ENCODE data around the gene ZBTB34.

Gene ZBTB34

GRCh38 chr9:126915846-126916543 lies 55.6 kb downstream of the ZBTB34 start:
- DNase-seq (ENCODE audit: low read depth in 4 of 4, low spot score in 1 of 4) = no peak

DNA sequence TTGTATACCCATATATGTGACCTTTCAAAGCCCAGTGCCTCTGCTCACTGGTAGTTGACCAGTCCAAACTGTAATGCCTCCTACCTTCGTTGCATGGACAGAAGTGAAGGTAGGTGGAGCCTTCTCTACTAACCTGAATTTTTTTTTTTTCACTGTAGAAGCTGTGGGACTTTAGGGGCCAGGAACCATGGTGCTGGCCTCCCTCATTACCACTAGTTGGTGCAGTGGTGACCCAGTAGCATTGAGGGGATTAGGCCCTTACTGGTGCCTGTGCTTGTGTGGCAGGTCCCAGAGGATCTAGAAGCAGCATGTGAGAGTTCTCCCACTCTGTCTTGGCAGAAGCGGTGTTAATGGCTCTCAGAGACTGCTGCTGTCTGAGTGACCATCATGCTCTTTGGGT lies 56.5 kb downstream of the ZBTB34 start:
- DNase-seq (ENCODE audit: low read depth in 4 of 4, low spot score in 1 of 4) = no peak

DNA sequence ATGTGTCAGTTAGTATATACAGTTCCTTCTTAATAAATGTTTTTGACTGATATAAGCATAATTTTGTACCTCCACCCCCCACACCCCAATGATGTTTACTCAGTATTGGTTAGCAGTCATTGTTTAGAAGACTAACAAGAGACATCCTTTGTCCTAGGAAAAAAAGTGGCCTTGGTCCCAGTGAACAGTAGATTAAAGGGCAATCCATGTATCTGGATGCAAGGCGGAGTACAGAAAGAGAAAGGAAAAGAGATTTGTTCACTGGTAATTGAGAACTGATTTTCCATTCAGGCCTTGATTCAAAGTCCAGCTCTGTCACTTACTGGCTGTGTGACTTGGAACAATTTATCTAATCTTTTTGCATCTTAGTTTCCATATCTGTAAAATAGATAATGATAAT lies 58.8 kb downstream of the ZBTB34 start:
- no peak for DNase-seq (ENCODE audit: low read depth in 4 of 4, low spot score in 1 of 4)

DNA sequence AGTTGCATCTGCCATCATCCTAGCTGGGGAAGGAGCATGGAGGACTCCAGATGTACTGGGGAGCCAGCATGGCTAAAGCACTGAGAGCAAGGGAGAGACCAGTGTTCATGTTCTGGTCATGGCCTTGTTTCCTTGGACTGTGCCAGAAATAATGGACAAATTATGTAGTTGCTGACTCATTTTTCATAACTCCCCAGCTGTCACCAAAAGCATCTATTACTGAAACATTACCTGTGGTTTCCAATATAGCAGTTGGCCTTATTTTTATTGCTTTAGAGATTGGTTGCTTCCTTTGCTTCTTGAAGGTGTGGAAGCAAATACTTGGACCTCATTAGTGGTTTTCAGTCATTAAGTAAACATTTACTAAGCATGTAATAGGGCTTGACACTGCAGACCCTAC lies 65.4 kb downstream of the ZBTB34 start:
- no peak for DNase-seq (ENCODE audit: low read depth in 4 of 4, low spot score in 1 of 4)

GRCh38 chr9:126926364-126926763 lies 65.9 kb downstream of the ZBTB34 start:
- DNase-seq (ENCODE audit: low read depth in 4 of 4, low spot score in 1 of 4) = no peak

DNA sequence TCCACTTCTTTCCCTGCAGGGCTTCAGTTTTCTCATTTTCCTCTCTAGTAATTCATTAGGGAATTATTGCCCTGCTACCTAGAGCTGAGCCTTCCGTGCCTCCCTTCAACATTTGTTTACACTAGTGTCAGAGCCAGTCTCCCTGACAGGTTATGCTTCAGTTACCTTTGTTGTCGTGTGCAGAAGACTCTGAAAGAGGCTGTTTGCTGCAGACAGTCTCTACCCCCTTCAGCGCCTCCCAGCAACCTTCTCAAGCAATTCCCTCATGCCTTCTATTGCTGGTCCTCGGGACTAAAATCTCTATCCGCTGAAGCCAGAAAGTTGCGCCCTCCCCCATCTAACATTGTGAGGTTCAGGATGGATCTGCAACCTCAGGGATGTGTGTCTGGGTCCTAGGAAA lies 67.0 kb downstream of the ZBTB34 start:
- DNase-seq (ENCODE audit: low read depth in 4 of 4, low spot score in 1 of 4) = no peak

DNA sequence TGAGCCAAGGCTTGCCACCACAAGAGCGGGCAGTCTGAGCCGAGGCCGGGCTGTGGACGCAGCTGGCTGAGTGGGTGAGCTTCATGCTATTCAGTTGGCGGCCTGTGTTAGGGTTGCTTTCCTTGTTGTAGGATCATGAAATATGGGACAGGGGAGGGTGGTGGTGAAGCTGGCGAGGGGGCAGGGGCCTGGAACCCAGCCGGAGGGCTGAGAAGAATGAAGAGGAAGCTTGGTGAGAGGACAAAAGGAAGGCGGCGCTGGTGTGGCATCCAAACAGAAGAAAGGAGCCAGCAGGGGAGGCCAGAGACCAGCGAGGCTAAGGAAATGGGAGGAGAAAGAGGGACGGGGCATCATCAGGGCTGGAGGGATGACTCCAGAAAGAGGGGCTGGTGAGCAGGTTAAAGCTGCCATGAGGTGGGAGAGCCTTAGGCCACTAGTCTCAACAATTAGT lies 72.5 kb downstream of the ZBTB34 start:
- DNase-seq (ENCODE audit: low read depth in 4 of 4, low spot score in 1 of 4) = no peak

DNA sequence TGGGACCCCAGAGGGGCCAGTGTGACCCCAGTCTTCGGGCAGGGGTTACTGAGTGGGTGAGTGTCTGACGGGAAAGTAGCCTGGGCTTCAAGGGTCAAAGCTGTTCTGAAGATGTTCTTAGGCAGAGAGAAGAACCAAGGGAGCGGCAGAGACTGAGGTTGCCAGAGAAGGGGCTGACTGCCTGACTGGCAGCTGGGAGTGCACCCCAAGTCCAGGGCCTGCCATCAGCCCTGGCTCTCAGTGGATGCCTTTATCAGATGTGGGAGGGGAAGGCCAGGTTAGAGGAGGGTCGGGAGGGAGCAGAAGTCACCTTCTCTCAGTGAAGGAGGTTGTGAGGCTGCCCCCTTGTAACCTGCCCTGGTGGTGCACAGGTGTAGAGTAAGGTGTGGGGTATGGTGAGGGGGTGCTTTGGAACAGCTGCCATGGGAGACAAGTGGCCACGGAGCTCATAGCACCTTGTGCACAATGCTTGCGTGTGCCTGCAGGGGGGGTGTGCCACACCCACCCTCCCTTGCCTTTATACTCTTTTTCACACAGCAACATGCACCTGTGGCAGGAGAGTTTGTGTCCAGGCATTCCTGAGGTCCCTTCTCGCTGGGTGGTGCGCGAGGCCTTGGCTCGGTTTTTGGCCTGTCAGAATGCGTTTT lies 73.0 kb downstream of the ZBTB34 start:
- DNase-seq (ENCODE audit: low read depth in 4 of 4, low spot score in 1 of 4) = no peak

- no peak for DNase-seq (ENCODE audit: low read depth in 4 of 4, low spot score in 1 of 4)
Observed at GRCh38 chr9:126934441-126934840, 74.0 kb downstream of the ZBTB34 start.

Measured in stimulated activated CD4-positive, alpha-beta T cell treated with anti-CD3 and anti-CD28 coated beads, Interleukin-1b, Interleukin-23, amount 100 ng/mL, for 24 hours (primary cell).